Fibroblast of villous mesenchyme (primary cell): ENCODE results near the gene PLIN1. TPM values are rescaled to one million over a fixed set of nuclear protein-coding genes. Genes with fewer than 3 reads are reported as not detected.
A peak's percentile ranks its signal among the peaks of the same experiment; 100 is the strongest.
"Not testable (repeated sequence)": the region's sequence is repeated elsewhere in the genome, so short reads cannot be mapped to it uniquely, and the experiment has no call there.

ENCODE experiments used
- DNase-seq: peaks from one replicate; pipeline ENCODE4 v3.0.0-alpha.2; 2010; ENCODE audit warnings: low read depth
- H3K4me3 ChIP-seq: 2 replicates; pipeline ENCODE4 v1.5.1; 2011; ENCODE audit warnings: low read depth, mild to moderate bottlenecking, low read length
- CTCF ChIP-seq: IDR thresholded peaks from 2 replicates; pipeline ENCODE4 v1.5.1; 2012; ENCODE audit warnings: low read depth, mild to moderate bottlenecking, low read length; ENCODE audit not compliant: insufficient read depth
- total RNA-seq: library from RNA; depleted of rRNA; stranded (reverse); fragments of >200 nt; gene quantifications from 2 replicates; pipeline ENCODE4 v1.2.3, GENCODE V29; 2012

Gene PLIN1
- total RNA-seq, 1 donor = 0.43 TPM

GRCh38 chr15:89707577-89707976 lies 28.4 kb upstream of the PLIN1 start:
- DNase-seq = no peak
- no peak overlapping the region for H3K4me3 ChIP-seq
- TF ChIP-seq CTCF = no peak

- no peak for TF ChIP-seq CTCF
- H3K4me3 ChIP-seq = no peak overlapping the region
- no peak for DNase-seq
Observed at GRCh38 chr15:89704411-89704810, 25.2 kb upstream of the PLIN1 start.

- no peak overlapping the region for H3K4me3 ChIP-seq
- TF ChIP-seq CTCF = no peak
- no peak for DNase-seq
Observed at GRCh38 chr15:89695198-89695597, 16.0 kb upstream of the PLIN1 start.

- peak; percentile 20 for DNase-seq
- TF ChIP-seq CTCF = no peak
- H3K4me3 ChIP-seq = no peak overlapping the region
Observed at GRCh38 chr15:89693696-89694095, 14.5 kb upstream of the PLIN1 start.

GRCh38 chr15:89693091-89693490 lies 13.9 kb upstream of the PLIN1 start:
- H3K4me3 ChIP-seq = no peak overlapping the region
- no peak for DNase-seq
- TF ChIP-seq CTCF = no peak

GRCh38 chr15:89690276-89691218 lies 11.4 kb upstream of the PLIN1 start, which contains the start of the genes PEX11A and WDR93:
TSS of gene PEX11A (minus strand) at chr15:89690754. CDS start at chr15:89690632, 122 bp downstream.
TSS of gene WDR93 (plus strand) at chr15:89690811. CDS start at chr15:89701747, 10,936 bp downstream.
- DNase-seq = peak; percentile 58
- TF ChIP-seq CTCF = no peak
- peak within 1 kb of the TSS; percentile 93 for H3K4me3 ChIP-seq

GRCh38 chr15:89689930-89690275 lies 10.7 kb upstream of the PLIN1 start:
- peak overlapping the region; percentile 93 for H3K4me3 ChIP-seq
- DNase-seq = not testable (repeated sequence)
